HFF-Myc (cell line): ENCODE measurements around the gene CACNA1I.

Source experiments
- DNase-seq: peaks from one replicate; pipeline ENCODE4 v3.0.0-alpha.2; 2011; ENCODE audit warnings: low read depth; ENCODE audit errors: extremely low read depth
- H3K4me3 ChIP-seq: replicated peaks from 2 replicates; pipeline ENCODE4 v1.5.1; 2011; ENCODE audit warnings: low read depth, mild to moderate bottlenecking, control low read depth, low read length
- TF ChIP-seq, protein P1 (sequence below): IDR thresholded peaks from 2 replicates; pipeline ENCODE4 v1.5.1; 2012; ENCODE audit warnings: mild to moderate bottlenecking, low read depth, low read length, control low read depth; ENCODE audit errors: missing control alignments

CACNA1I gene

DNA sequence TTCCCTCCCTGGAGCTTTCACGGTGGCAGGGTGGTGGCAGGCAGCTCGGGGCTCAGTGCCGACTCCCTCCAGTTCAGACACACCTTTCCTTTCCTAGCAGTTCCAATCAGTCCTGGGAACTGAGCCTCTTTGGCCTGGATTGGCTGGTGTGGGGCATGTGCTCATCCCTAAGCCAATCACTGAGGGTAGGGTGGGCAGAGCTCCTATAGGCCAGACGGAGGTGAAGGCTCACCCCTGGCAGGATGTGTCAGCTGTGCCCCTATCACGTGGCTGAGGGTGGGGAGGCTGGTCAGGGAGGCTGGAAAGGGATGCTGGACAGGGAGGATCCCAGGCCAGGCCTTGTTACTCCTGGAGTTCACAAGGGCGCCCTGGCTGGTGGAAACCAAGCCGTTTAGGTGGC, 40.2 kb downstream of the CACNA1I start:
- no peak overlapping the region for H3K4me3 ChIP-seq
- no peak for DNase-seq
- TF ChIP-seq, protein P1, sequence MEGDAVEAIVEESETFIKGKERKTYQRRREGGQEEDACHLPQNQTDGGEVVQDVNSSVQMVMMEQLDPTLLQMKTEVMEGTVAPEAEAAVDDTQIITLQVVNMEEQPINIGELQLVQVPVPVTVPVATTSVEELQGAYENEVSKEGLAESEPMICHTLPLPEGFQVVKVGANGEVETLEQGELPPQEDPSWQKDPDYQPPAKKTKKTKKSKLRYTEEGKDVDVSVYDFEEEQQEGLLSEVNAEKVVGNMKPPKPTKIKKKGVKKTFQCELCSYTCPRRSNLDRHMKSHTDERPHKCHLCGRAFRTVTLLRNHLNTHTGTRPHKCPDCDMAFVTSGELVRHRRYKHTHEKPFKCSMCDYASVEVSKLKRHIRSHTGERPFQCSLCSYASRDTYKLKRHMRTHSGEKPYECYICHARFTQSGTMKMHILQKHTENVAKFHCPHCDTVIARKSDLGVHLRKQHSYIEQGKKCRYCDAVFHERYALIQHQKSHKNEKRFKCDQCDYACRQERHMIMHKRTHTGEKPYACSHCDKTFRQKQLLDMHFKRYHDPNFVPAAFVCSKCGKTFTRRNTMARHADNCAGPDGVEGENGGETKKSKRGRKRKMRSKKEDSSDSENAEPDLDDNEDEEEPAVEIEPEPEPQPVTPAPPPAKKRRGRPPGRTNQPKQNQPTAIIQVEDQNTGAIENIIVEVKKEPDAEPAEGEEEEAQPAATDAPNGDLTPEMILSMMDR: no peak

DNA sequence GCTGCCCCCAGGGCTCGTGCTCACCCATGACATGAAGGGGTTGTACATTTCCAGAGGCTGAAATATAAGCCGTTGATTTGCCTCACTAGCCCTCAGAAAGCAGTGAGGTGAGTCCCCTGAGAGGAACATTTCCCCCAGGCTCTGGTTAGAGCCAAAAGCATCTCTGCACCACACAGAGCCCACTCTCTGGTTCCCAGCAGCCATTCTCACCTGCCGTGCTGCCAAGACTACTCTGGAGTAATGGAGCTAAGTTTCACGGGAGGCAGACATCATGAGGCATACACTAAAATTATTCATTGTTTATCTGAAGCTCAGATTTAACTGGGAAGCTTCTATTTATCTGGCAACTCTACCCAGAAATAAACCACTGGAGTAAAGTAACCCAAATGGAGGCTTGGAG, 40.8 kb downstream of the CACNA1I start:
- DNase-seq: no peak
- TF ChIP-seq, protein P1: no peak
- H3K4me3 ChIP-seq: no peak overlapping the region

DNA sequence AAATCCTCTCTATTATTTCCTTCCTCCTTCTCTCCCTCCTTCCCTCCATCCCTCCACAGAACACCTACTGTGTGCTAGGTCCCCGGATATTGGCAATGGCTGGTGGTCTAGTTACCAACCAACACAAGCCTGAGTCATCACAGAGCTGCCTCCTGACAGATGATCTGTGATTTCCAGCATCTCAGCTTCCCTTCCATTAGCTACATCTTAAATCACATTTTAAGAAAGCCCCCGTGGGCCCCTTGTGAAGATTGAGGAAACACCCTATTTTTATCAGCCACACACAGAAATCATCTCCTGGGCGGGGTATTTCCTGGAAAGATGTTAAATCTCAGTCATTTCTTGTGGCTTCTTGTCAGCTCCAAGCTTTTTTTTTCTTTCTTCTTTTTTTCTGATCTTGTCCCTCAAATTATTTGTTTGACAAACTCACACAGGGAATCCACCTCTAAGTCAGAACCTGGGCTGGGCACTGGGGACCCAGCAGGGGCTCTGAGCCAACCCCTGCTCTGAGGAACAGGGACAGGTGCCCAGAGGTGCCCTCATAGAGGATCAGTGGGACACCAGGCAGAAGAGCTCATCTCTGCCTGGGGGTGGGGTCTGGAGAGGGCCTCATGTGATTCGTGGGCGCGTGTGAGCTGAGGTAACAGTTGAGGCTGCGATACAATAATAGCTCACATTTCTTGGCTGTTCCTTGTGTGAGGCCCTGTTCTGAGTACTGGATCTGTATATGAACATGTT, 42.4 kb downstream of the CACNA1I start:
- no peak overlapping the region for H3K4me3 ChIP-seq
- TF ChIP-seq, protein P1: no peak
- DNase-seq: no peak

DNA sequence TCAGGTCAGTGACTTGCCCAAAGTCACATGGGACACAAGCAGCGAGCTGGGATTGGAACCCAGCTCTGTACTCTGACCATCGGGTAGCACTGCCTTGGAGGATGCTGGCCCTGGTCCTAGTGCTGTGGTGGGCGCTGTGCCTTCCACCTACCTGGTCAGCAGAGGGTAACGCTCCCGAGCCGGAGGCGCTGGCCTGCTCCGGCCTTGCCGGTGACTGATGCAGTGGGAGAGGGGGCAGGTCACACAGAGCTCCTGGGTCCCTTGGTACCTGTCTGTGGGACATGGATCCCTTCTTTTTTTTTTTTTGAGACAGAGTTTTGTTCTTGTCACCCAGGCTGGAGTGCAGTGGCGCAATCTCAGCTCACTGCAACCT, 43.0 kb downstream of the CACNA1I start:
- TF ChIP-seq, protein P1: no peak
- DNase-seq: no peak
- H3K4me3 ChIP-seq: no peak overlapping the region

DNA sequence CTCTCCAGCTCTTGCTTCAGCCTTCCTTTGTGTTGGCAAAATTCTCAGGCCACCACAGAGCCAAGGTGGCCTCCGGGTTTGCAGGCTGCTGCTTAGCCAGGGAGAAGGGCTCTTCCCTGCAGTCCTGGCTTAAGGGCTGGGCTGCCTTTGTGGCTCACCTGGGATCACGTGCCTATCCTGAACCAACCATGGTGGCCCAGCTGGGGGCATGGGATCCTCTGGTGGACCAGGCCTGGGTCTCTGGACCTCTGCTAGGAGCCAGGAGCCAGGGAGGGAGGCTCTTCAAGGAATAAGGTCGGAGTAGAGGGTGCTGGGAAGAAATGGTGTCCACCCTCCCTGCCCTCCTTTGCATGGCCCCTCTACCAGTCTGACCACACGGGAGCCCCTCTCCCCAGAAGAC, 43.9 kb downstream of the CACNA1I start:
- no peak for DNase-seq
- no peak overlapping the region for H3K4me3 ChIP-seq
- TF ChIP-seq, protein P1: no peak

DNA sequence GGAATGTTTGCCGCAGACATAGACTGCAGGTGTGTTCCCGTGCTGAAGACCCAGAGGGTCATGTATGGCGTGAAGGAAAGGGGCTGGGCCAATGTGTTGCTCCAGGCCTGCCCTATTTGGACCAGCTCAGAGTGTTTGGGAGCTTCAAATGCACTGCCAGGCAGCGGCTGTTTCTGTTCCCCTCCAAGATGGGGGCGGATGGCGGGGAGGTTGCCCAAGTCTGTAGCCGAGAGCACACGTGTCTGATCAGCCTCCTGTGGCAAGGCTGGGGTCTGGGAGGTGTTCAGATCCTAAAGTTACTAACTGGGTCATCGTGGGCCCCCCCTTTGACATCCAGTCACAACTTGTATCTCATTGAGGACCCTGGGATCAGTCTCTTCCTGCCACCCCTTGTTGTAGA, 45.5 kb downstream of the CACNA1I start:
- no peak for DNase-seq
- TF ChIP-seq, protein P1: no peak
- H3K4me3 ChIP-seq: no peak overlapping the region

DNA sequence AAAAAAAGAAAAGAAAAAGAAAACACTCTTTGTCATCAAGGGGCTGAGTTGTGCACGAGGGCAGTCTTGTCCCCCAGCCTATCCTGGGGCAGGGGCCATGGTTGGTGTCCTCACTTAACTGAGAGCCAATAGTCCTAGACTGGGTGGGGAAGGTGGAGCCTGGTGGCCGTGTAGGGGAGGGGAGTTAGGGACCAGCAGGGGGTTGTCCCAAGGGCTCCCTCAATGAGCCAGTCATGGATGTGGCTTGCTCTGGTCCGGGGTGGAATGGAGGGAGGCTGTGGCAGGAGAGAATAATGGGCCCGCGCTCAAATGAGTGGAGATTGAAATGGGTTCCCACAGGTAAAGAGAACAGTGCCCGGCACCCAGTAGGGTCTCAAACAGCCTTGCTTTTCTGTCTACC, 46.2 kb downstream of the CACNA1I start:
- no peak overlapping the region for H3K4me3 ChIP-seq
- DNase-seq: no peak
- TF ChIP-seq, protein P1: no peak
